ENCODE data around the gene DAP3. TPM values are rescaled to one million over a fixed set of nuclear protein-coding genes. Genes with fewer than 3 reads are reported as not detected.
"Not testable (repeated sequence)": the region's sequence is repeated elsewhere in the genome, so short reads cannot be mapped to it uniquely, and the experiment has no call there.

Gene DAP3
- polyA plus RNA-seq, 2 of the 4 experiments (the other 2 are of a cell fraction): 96.3 to 171 TPM

- Histone ChIP-seq H3K4me3 (peak overlapping the region; percentile 48), H3K9me3 (no peaks in the 10 kb centered on the region), H3K27ac (peak overlapping the region; percentile 80 to 87), H3K4me1 (no peaks in the 10 kb centered on the region), H3K4me2 (peak overlapping the region; percentile 75)
- no peak for ATAC-seq
- no peak for DNase-seq (ENCODE audit: low read depth in 1 of 2, low spot score in 1 of 2)
- ChIA-PET POLR2A (interaction anchor here (0.6 to 0.9 kb wide), 2 partner anchors 16 to 348 kb away, joined by 3 read pairs; no protein-coding TSS in a partner anchor), CTCF (interaction anchor here (1.8 kb wide), 1 partner anchor 16 kb away, joined by 5 read pairs; no protein-coding TSS in a partner anchor)
- FAIRE-seq: no peak
- 81% methylated on average over 9 of the region's 9 CpGs for WGBS (ENCODE audit: missing lambda C conversion rate)
- TF ChIP-seq RARB (CRISPR knock-in tag; IDR thresholded peaks at IDR 0.05) (no peak), EHMT2 (IDR thresholded peaks at IDR 0.05; ENCODE audit: low read depth) (no peak), JUN (IDR thresholded peaks at IDR 0.05) (no peak), FOSL2 (IDR thresholded peaks at IDR 0.05) (no peak), FOSL2 (CRISPR knock-in tag; IDR thresholded peaks at IDR 0.05) (no peak), HES2 (IDR thresholded peaks at IDR 0.05) (no peak), RNF2 (IDR thresholded peaks at IDR 0.05; ENCODE audit: borderline replicate concordance, low read depth) (no peak), EHF (CRISPR knock-in tag; IDR thresholded peaks at IDR 0.05) (no peak), NFE2L2 (conservative IDR thresholded peaks at IDR 0.05; ENCODE audit: low read length) (no peak), GATA3 (IDR thresholded peaks at IDR 0.05; ENCODE audit: borderline replicate concordance) (no peak), CBX2 (IDR thresholded peaks at IDR 0.05; ENCODE audit: borderline replicate concordance, low read depth) (no peak), BCL3 (IDR thresholded peaks at IDR 0.05) (no peak), PHF8 (IDR thresholded peaks at IDR 0.05; ENCODE audit: borderline replicate concordance, low read depth) (no peak), RCOR1 (IDR thresholded peaks at IDR 0.05; ENCODE audit: low read depth, low read length) (no peak), PBX3 (IDR thresholded peaks at IDR 0.05) (no peak), MAZ (IDR thresholded peaks at IDR 0.05; ENCODE audit: borderline replicate concordance, low read depth, low read length) (no peak), RAD21 (conservative IDR thresholded peaks at IDR 0.05 in 1 of 2, IDR thresholded peaks at IDR 0.05 in 1 of 2) (no peak)
These were observed 55.9 kb downstream of the DAP3 start for GRCh38 chr1:155744711-155745283.

- ChIA-PET CTCF (interaction anchor here (1.8 kb wide), 1 partner anchor 16 kb away, joined by 5 read pairs; no protein-coding TSS in a partner anchor), POLR2A (interaction anchor here (0.6 to 0.9 kb wide), 3 partner anchors 15 to 349 kb away, joined by 3 to 4 read pairs (median 3); no protein-coding TSS in a partner anchor)
- FAIRE-seq, H3K9me3 ChIP-seq, H3K4me1 ChIP-seq: not testable (repeated sequence)
- H3K4me2 ChIP-seq: peak overlapping the region; percentile 75
- peak overlapping the region; percentile 80 to 87 for H3K27ac ChIP-seq
- H3K4me3 ChIP-seq: peak overlapping the region; percentile 48
- ATAC-seq (peak; percentile 94 to 98), DNase-seq (ENCODE audit: low read depth in 1 of 2, low spot score in 1 of 2) (peak; percentile 73 to 98)
- 1% methylated on average over 45 of the region's 77 CpGs for WGBS (ENCODE audit: missing lambda C conversion rate)
- TF ChIP-seq POLR2A (IDR thresholded peaks at IDR 0.05; ENCODE audit: low read length) (peak; percentile 85), HOXB5 (CRISPR knock-in tag; IDR thresholded peaks at IDR 0.05) (0 out of 2 replicates have a peak, but pooled peaks have one; percentile 27), JUN (IDR thresholded peaks at IDR 0.05) (peak in 1 of 2 experiments; percentile 66; a peak in 3 of 5 replicates), CHD2 (IDR thresholded peaks at IDR 0.05; ENCODE audit: low read length, partially characterized antibody) (peak; percentile 55), REST (IDR thresholded peaks at IDR 0.05) (peak; percentile 54), MYC (IDR thresholded peaks at IDR 0.05; ENCODE audit: borderline replicate concordance, low read length) (peak; percentile 77; the same call in 1 of the 2 replicates), MAX (IDR thresholded peaks at IDR 0.05) (peak; percentile 84), BCL3 (IDR thresholded peaks at IDR 0.05) (peak; percentile 65; the same call in 1 of the 3 replicates), PBX3 (IDR thresholded peaks at IDR 0.05) (0 out of 2 replicates have a peak, but pooled peaks have one; percentile 13), PHF8 (IDR thresholded peaks at IDR 0.05; ENCODE audit: borderline replicate concordance, low read depth) (peak; percentile 78; the same call in 1 of the 2 replicates), GATA3 (IDR thresholded peaks at IDR 0.05; ENCODE audit: borderline replicate concordance) (peak; percentile 44; the same call in 1 of the 2 replicates)
These were observed 56.7 kb downstream of the DAP3 start for GRCh38 chr1:155745284-155746228.
